ENCODE results near the gene NCOR1.
"Not testable (repeated sequence)": the region's sequence is repeated elsewhere in the genome, so short reads cannot be mapped to it uniquely, and the experiment has no call there.

NCOR1 gene

GRCh38 chr17:16214190-16215001 is 938 bp downstream of the NCOR1 start:
- no peak for DNase-seq

- DNase-seq, result no peak
These were observed 2.5 kb downstream of the NCOR1 start for GRCh38 chr17:16212793-16213192.

GRCh38 chr17:16211590-16211989 is 3.7 kb downstream of the NCOR1 start:
- DNase-seq, result no peak

GRCh38 chr17:16204763-16205162 is 10.6 kb downstream of the NCOR1 start:
- DNase-seq, result not testable (repeated sequence)

GRCh38 chr17:16202554-16203500 is 12.5 kb downstream of the NCOR1 start:
- DNase-seq, result not testable (repeated sequence)

GRCh38 chr17:16201693-16202131 is 13.6 kb downstream of the NCOR1 start:
- not testable (repeated sequence) for DNase-seq

- DNase-seq, result no peak
These were observed 16.2 kb downstream of the NCOR1 start for GRCh38 chr17:16199093-16199492.

- peak; percentile 21 for DNase-seq
These were observed 18.1 kb downstream of the NCOR1 start for GRCh38 chr17:16197276-16197675.

GRCh38 chr17:16194307-16194835 is 21.0 kb downstream of the NCOR1 start:
- not testable (repeated sequence) for DNase-seq

- no peak for DNase-seq
These were observed 23.7 kb downstream of the NCOR1 start for GRCh38 chr17:16191604-16192003.

GRCh38 chr17:16190703-16191360 is 24.5 kb downstream of the NCOR1 start:
- no peak for DNase-seq

GRCh38 chr17:16189791-16190348 is 25.5 kb downstream of the NCOR1 start:
- no peak for DNase-seq

- no peak for DNase-seq
These were observed 27.7 kb downstream of the NCOR1 start for GRCh38 chr17:16187642-16188041.

- no peak for DNase-seq
These were observed 33.8 kb downstream of the NCOR1 start for GRCh38 chr17:16181581-16181980.

- DNase-seq, result peak; percentile 68
These were observed 36.5 kb downstream of the NCOR1 start for GRCh38 chr17:16178836-16179235.

- no peak for DNase-seq
These were observed 43.7 kb downstream of the NCOR1 start for GRCh38 chr17:16171613-16172012.

GRCh38 chr17:16166766-16167165 is 48.6 kb downstream of the NCOR1 start:
- not testable (repeated sequence) for DNase-seq

- DNase-seq, result no peak
These were observed 56.6 kb downstream of the NCOR1 start for GRCh38 chr17:16158714-16159113.

- DNase-seq, result no peak
These were observed 59.8 kb downstream of the NCOR1 start for GRCh38 chr17:16155536-16155935.

- DNase-seq, result not testable (repeated sequence)
These were observed 63.0 kb downstream of the NCOR1 start for GRCh38 chr17:16152326-16152725.

GRCh38 chr17:16150251-16150856 is 65.0 kb downstream of the NCOR1 start:
- DNase-seq, result peak; percentile 67

- DNase-seq, result no peak
These were observed 66.7 kb downstream of the NCOR1 start for GRCh38 chr17:16148596-16148995.
